ENCODE measurements around the gene NATD1.

NATD1 gene

DNA sequence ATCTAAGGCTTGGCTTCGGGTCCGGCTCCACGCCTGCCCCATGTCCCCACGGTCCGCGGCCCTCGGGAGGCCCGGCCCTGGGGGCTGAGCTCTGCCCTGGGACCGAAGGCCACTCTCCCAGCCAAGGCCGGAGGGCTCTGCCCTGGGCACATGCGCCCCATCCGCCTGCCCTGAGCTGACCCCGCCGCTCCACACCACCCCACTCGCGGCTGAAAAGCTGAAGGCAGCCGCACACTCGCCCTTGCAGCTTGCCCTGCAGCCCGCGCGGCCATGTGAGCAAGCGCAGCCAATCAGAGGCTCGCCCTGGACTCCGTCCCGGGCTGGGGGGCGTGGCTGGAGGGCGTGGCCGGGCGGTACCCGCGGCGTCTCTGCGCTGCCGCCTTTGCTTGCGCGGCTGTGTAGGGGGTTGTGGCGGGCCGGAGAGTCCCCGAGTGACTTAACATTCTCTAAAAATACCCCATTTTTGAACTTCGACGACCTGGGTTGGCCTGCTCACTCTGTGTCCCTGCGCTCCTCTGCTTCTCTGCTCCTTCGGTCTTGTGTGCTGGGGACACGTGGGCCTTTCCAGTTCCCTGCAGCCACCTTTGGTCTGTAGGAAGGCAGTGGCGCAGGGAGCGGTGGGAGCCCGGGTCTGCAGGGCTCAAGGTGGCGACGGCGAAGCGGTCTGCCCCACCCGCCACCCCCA is 22.5 kb upstream of the NATD1 start:
- in situ Hi-C loops (cut with MboI; ENCODE audit: low sequenced_read_pairs, unreplicated experiment) = loop anchor here (25.0 kb wide), 2 partner anchors 162 to 237 kb away; no protein-coding TSS in a partner anchor
- TF ChIP-seq, protein P1, sequence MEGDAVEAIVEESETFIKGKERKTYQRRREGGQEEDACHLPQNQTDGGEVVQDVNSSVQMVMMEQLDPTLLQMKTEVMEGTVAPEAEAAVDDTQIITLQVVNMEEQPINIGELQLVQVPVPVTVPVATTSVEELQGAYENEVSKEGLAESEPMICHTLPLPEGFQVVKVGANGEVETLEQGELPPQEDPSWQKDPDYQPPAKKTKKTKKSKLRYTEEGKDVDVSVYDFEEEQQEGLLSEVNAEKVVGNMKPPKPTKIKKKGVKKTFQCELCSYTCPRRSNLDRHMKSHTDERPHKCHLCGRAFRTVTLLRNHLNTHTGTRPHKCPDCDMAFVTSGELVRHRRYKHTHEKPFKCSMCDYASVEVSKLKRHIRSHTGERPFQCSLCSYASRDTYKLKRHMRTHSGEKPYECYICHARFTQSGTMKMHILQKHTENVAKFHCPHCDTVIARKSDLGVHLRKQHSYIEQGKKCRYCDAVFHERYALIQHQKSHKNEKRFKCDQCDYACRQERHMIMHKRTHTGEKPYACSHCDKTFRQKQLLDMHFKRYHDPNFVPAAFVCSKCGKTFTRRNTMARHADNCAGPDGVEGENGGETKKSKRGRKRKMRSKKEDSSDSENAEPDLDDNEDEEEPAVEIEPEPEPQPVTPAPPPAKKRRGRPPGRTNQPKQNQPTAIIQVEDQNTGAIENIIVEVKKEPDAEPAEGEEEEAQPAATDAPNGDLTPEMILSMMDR (IDR thresholded peaks at IDR 0.05; ENCODE audit: borderline replicate concordance, control extremely low read depth, extremely low read depth, insufficient read depth, missing control alignments) = no peak
- peak; percentile 98 for DNase-seq (ENCODE audit: low spot score)

DNA sequence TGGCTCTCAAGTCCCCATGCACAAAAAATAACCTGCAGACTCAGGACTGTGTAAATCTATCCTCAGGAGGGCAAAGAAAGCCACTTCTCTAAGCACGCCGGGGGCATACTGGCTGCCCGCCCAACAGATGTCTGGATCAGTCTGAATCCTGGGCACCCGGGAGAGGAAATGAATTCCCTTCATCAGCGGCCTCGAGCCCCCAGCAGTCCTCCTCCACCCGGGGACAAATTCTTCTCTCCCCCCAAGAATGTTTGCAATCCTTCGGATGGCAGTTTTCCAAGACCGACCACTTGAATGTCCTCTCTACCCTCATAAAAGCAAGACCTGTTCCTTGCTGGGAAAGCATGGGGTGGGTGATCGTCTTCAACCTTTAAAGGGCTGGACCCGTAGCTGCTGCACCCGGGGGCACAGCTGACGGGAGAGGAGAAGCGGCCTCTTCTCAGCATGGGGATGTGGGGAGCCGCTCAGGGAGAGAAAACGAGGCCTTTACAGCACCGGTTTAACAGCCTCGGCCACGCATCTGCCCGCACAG is 21.9 kb upstream of the NATD1 start:
- DNase-seq (ENCODE audit: low spot score) = no peak
- in situ Hi-C loops (cut with MboI; ENCODE audit: low sequenced_read_pairs, unreplicated experiment) = loop anchor here (25.0 kb wide), 2 partner anchors 162 to 237 kb away; no protein-coding TSS in a partner anchor
- TF ChIP-seq, protein P1 (IDR thresholded peaks at IDR 0.05; ENCODE audit: borderline replicate concordance, control extremely low read depth, extremely low read depth, insufficient read depth, missing control alignments) = no peak

DNA sequence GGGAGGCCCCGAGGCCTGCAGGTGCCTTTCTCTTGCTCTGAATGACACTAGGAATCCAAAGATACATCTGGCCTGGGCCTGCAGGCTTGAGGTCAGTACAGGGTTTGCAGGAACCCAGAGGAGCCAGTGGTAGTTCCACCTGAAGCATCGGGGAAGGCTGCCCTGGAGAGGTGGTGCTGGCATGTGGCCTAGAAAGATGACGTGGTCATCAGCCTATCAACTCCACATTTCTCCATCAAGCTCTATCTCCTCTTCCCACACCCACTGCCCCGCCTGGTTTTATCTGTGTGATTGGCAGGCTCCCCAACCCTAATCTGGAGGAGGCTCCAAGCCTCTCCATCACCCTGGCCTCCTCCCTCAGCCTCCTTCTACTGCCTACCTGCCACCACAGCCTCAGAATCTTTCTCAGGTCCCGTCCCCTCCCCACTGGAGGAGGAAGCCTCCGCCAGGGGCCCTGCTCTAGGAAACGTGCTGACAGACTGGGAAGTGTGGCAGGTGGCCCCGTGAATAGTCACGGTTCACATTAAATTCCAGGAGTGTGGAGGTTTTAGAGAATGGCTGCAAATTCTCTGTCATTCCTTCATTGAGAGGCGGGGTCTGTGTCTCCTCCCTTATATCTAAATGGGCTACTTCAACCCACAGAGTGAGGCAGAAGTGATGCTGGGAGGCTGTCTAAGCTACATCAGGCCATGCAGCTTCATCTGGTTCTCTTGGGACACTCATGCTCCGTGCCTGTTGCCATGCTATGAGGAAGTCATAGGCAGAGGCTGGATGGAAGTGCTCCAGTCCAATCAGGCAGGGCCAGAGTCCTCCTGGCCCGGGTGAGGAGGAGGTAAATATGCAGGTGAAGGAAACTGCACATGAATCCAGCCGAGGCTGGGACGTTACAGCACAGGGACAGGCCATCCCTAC is 19.9 kb upstream of the NATD1 start:
- TF ChIP-seq, protein P1 (IDR thresholded peaks at IDR 0.05; ENCODE audit: borderline replicate concordance, control extremely low read depth, extremely low read depth, insufficient read depth, missing control alignments) = no peak
- DNase-seq (ENCODE audit: low spot score) = no peak
- in situ Hi-C loops (cut with MboI; ENCODE audit: low sequenced_read_pairs, unreplicated experiment) = no loop called here

DNA sequence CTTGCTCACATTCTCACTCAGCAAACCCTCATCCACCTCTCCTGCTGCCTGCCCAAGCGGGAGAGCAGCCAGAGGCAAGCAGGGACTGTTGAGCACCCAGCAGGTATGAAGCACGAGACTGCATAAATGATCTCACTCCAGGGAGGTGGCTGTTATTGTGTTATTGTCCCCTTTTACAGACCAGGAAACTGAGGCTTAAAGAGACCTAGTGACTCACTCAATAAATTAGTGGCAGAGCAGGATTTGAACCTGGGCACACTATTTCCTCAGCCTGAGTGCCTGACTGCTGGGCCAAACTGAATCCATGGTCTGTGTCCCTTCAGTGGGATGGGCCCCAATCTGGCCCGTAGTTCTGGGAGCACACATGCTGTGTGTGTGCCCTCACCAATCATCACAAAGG is 19.0 kb upstream of the NATD1 start:
- DNase-seq (ENCODE audit: low spot score) = no peak
- in situ Hi-C loops (cut with MboI; ENCODE audit: low sequenced_read_pairs, unreplicated experiment) = no loop called here
- TF ChIP-seq, protein P1 (IDR thresholded peaks at IDR 0.05; ENCODE audit: borderline replicate concordance, control extremely low read depth, extremely low read depth, insufficient read depth, missing control alignments) = no peak

DNA sequence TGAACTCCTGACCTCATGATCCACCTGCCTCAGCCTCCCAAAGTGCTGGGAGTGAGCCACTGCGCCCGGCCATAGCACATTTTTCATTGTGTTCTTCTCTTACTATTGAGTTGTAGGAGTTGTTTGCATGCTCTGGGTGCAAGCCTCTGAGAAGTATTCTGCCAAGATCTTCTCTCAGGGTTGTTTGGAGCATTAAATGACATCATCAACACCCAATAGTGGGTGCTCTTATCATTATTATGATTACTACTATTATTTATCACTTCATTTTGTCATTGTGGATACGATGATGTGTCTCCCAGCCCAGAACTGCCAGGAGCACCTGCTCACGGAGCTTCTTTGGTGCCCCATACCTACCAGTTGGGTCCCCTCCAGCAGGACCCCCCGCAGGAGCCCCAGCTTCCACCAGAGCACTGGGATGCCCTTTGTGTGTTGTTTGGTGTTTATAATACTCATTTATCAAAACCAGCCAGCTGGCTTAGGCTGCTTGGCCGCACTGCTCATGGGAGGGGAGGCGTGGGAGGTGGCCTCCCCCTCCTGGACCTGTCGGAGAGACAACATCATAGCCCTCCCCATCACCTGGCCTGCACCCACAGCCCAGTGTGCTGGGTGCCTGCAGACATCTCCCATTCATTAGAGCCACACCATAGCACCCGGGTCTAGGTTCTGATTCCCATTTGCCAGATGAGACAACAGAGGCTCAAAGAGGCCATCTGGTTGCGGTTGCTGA is 18.4 kb upstream of the NATD1 start:
- TF ChIP-seq, protein P1 (IDR thresholded peaks at IDR 0.05; ENCODE audit: borderline replicate concordance, control extremely low read depth, extremely low read depth, insufficient read depth, missing control alignments) = no peak
- no peak for DNase-seq (ENCODE audit: low spot score)
- in situ Hi-C loops (cut with MboI; ENCODE audit: low sequenced_read_pairs, unreplicated experiment) = no loop called here

DNA sequence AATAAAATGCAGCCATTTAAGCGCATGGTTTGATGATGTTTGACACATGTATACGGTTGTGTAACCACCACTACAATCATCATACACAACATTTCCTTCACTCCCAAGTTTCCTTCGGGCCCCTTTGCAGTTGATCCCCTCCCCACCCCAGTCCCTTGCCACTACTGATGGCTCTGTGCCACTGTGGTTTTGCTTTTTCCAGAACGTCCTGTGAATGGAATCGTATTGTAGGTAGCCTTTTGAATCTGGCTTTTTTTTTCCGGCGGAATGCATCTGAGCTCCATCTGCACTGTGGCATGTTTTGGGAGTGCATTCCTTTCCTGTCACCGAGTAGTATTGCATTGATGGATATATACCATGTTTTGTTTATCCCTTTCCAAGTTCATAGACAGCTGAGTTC is 16.2 kb upstream of the NATD1 start:
- in situ Hi-C loops (cut with MboI; ENCODE audit: low sequenced_read_pairs, unreplicated experiment) = no loop called here
- TF ChIP-seq, protein P1 (IDR thresholded peaks at IDR 0.05; ENCODE audit: borderline replicate concordance, control extremely low read depth, extremely low read depth, insufficient read depth, missing control alignments) = no peak
- no peak for DNase-seq (ENCODE audit: low spot score)

All from GM13976 (cell line).